Measurements from ENCODE around the gene WDR6. TPM values are rescaled to one million over a fixed set of nuclear protein-coding genes. Genes with fewer than 3 reads are reported as not detected.

Gene WDR6
- total RNA-seq, 1 experiment from 2014 or later, result 138 TPM

GRCh38 chr3:48985831-48986376 is 21.3 kb upstream of the WDR6 start:
- DNase-seq, result no peak
- peaks cover 46% of the 10 kb centered on the region for H3K36me3 Mint-ChIP-seq (ENCODE audit: insufficient read depth, unreplicated experiment)
- CTCF ChIA-PET, result no interaction called here
- H3K27me3 Mint-ChIP-seq (ENCODE audit: unreplicated experiment), result no peaks in the 10 kb centered on the region
- H3K27ac Mint-ChIP-seq (ENCODE audit: unreplicated experiment), result no peak overlapping the region
- TF ChIP-seq, protein P1, sequence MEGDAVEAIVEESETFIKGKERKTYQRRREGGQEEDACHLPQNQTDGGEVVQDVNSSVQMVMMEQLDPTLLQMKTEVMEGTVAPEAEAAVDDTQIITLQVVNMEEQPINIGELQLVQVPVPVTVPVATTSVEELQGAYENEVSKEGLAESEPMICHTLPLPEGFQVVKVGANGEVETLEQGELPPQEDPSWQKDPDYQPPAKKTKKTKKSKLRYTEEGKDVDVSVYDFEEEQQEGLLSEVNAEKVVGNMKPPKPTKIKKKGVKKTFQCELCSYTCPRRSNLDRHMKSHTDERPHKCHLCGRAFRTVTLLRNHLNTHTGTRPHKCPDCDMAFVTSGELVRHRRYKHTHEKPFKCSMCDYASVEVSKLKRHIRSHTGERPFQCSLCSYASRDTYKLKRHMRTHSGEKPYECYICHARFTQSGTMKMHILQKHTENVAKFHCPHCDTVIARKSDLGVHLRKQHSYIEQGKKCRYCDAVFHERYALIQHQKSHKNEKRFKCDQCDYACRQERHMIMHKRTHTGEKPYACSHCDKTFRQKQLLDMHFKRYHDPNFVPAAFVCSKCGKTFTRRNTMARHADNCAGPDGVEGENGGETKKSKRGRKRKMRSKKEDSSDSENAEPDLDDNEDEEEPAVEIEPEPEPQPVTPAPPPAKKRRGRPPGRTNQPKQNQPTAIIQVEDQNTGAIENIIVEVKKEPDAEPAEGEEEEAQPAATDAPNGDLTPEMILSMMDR (IDR thresholded peaks at IDR 0.05; ENCODE audit: unreplicated experiment), result no peak
- no peaks in the 10 kb centered on the region for H3K4me1 Mint-ChIP-seq (ENCODE audit: low read depth, unreplicated experiment)
- intact Hi-C loops (cut with micrococcal nuclease; ENCODE audit: unreplicated experiment), result no loop called here
- no TSS peak for BruUV-seq (replicated peaks)
- H3K4me3 Mint-ChIP-seq (ENCODE audit: low read depth, unreplicated experiment), result no peak overlapping the region
- no peaks in the 10 kb centered on the region for H3K9me3 Mint-ChIP-seq (ENCODE audit: low read depth, unreplicated experiment)

DNA sequence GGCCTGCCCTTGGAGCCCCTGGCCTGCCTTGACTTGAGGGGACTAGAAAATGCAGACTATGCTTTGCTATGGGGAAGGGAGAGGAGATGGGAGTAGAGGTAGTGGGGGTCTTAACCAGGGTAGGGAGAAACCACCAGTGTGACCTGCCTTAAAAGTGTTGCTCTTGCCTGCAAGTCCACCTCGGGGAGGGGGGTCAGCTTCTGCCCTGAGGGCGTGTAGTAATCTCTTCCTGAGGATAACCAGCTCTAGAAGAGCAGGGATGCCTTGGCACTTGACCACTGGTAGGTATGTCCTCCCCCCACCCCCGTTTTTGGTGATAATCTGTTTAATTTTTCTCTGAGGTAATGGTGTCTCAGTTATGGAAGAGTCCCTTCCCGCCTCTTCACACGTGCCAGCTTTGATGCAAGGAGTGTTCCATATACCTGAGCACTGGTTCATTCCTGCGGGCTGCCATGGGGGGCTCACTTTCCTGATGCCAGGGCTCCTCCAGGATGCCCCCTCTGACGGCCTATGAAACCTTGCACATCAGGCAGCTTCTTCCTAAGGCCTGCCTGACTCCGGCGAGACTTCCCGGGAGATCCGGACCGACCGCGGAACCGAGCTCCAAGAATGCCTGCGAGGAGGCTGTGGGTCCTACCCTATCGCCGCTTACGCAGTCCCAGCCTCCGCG is 17.9 kb upstream of the WDR6 start:
- Mint-ChIP-seq H3K36me3 (ENCODE audit: insufficient read depth, unreplicated experiment) (peaks cover 38% of the 10 kb centered on the region), H3K27me3 (ENCODE audit: unreplicated experiment) (no peaks in the 10 kb centered on the region), H3K27ac (ENCODE audit: unreplicated experiment) (peak overlapping the region; percentile 93), H3K4me1 (ENCODE audit: low read depth, unreplicated experiment) (peaks cover 9% of the 10 kb centered on the region), H3K4me3 (ENCODE audit: low read depth, unreplicated experiment) (peak overlapping the region; percentile 96), H3K9me3 (ENCODE audit: low read depth, unreplicated experiment) (no peaks in the 10 kb centered on the region)
- intact Hi-C loops (cut with micrococcal nuclease; ENCODE audit: unreplicated experiment), result loop anchor here (2.0 kb wide), 1 partner anchor 460 kb away; no protein-coding TSS in a partner anchor
- CTCF ChIA-PET, result interaction anchor here (0.7 to 1.2 kb wide), 4 partner anchors 18 to 172 kb away, joined by 3 to 4 read pairs (median 4); partner anchors contain the start of genes NDUFAF3 and WDR6
- DNase-seq, result no peak
- TSS peak; percentile 67 for BruUV-seq (replicated peaks)
- TF ChIP-seq, protein P1 (IDR thresholded peaks at IDR 0.05; ENCODE audit: unreplicated experiment), result no peak

GRCh38 chr3:48989796-48990635 is 17.2 kb upstream of the WDR6 start, which contains the start of gene P4HTM:
Gene P4HTM (plus strand): TSS chr3:48990241. CDS start chr3:48990257, 16 bp downstream.
- peak; percentile 84 for DNase-seq
- CTCF ChIA-PET, result interaction anchor here (0.7 to 1.2 kb wide), 5 partner anchors 17 to 350 kb away, joined by 3 to 4 read pairs (median 3); partner anchors contain the start of genes NDUFAF3, USP4 and WDR6
- H3K4me1 Mint-ChIP-seq (ENCODE audit: low read depth, unreplicated experiment), result peaks cover 9% of the 10 kb centered on the region
- H3K9me3 Mint-ChIP-seq (ENCODE audit: low read depth, unreplicated experiment), result no peaks in the 10 kb centered on the region
- no peaks in the 10 kb centered on the region for H3K27me3 Mint-ChIP-seq (ENCODE audit: unreplicated experiment)
- TF ChIP-seq, protein P1 (IDR thresholded peaks at IDR 0.05; ENCODE audit: unreplicated experiment), result no peak
- H3K27ac Mint-ChIP-seq (ENCODE audit: unreplicated experiment), result peak within 1 kb of the TSS; percentile 93
- BruUV-seq (replicated peaks), result no TSS peak
- intact Hi-C loops (cut with micrococcal nuclease; ENCODE audit: unreplicated experiment), result loop anchor here (2.0 kb wide), 1 partner anchor 459 kb away; no protein-coding TSS in a partner anchor
- peak within 1 kb of the TSS; percentile 96 for H3K4me3 Mint-ChIP-seq (ENCODE audit: low read depth, unreplicated experiment)
- peaks cover 38% of the 10 kb centered on the region for H3K36me3 Mint-ChIP-seq (ENCODE audit: insufficient read depth, unreplicated experiment)
